Prostate gland (tissue), 2 donors: ENCODE measurements around the gene UST. TPM values are rescaled to one million over a fixed set of nuclear protein-coding genes. Genes with fewer than 3 reads are reported as not detected.

Experiments
- DNase-seq: peaks from one replicate; pipeline ENCODE4 v3.0.0-alpha.2; 2019; ENCODE audit warnings: low spot score
- H3K27ac ChIP-seq, 2 donors: fragments of 200-600 bp; sonication (generic); 2 replicates each; pipeline ENCODE4 v1.5.1; 2017 to 2019
- H3K27me3 ChIP-seq: fragments of 200-600 bp; sonication (generic); replicated peaks from 2 replicates; pipeline ENCODE4 v1.5.1; 2019; ENCODE audit not compliant: insufficient read depth
- H3K36me3 ChIP-seq, 2 donors: fragments of 200-600 bp; sonication (generic); 1 replicate in 1 of 2; 2 replicates in 1 of 2; pipeline versions ENCODE4 v1.5.1 to v1.8.1; 2017 to 2019
- H3K4me1 ChIP-seq: fragments of 200-600 bp; sonication (generic); replicated peaks from 2 replicates; pipeline ENCODE4 v1.5.1; 2019
- H3K4me3 ChIP-seq, 2 donors: fragments of 200-600 bp; sonication (generic); 2 replicates each; pipeline ENCODE4 v1.5.1; 2017 to 2019
- H3K9me3 ChIP-seq: fragments of 200-600 bp; sonication (generic); 2 replicates; pipeline ENCODE4 v1.5.1; 2017
- POLR2A ChIP-seq: fragments of 450-650 bp; IDR thresholded peaks from one replicate; pipeline ENCODE4 v1.6.1; 2016; ENCODE audit warnings: antibody characterized with exemption, mild to moderate bottlenecking
- POLR2AphosphoS5 ChIP-seq: sonication (generic); formaldehyde crosslinking; IDR thresholded peaks from one replicate; pipeline ENCODE4 v1.6.1; 2017; ENCODE audit warnings: antibody characterized with exemption
- WGBS: methylation state at CpG from one replicate; pipeline ENCODE4 v1.1.5; 2018; 5-methylcytosine and 5-hydroxymethylcytosine counted together
- intact Hi-C: fragments of 100-400 bp; cut with DNase I; formaldehyde crosslinking; loops from one replicate; pipeline ENCODE4 v1.14.2; 2022
- total RNA-seq, 2 donors: library from RNA; depleted of rRNA; stranded (reverse); fragments of >200 nt; gene quantifications; one replicate each; pipeline ENCODE4 v1.1.0, GENCODE V29; 2016
- TF ChIP-seq, protein P1 (sequence below), 4 experiments: fragments of 200-600 bp in 2 of 4; fragments of 450-650 bp in 2 of 4; sonication (generic) in 2 of 4; IDR thresholded peaks; 1 replicate in 3 of 4; 2 replicates in 1 of 4; pipeline ENCODE4 v1.5.1; 2016 to 2019; ENCODE audit warnings: antibody characterized with exemption in 4 of 4, mild to moderate bottlenecking in 2 of 4, moderate library complexity in 2 of 4

The UST gene
- total RNA-seq, 2 donors from 2014 or later, result 6.6 to 12.9 TPM

DNA sequence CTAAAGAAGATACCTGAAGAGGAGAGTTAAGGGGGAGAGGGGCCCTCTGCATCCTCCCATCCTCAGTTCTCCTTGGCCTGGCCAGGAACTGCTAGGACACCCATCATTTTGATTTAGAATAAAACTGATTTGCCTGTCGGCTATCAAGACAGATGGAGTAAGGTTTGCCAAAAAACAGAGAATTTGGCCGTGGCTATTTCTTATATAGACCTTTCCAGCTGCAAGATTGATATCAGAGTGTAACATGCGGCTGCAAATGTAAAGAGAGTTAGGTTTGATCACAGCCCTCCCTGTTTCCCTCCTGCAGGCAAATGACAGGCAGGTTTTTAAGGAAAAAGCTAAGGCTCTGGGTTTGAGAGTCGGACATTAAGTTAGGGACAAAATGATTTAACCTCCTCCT lies 344.1 kb downstream of the UST start:
- H3K4me3 ChIP-seq, result no peak overlapping the region
- no peaks in the 10 kb centered on the region for H3K27me3 ChIP-seq
- H3K9me3 ChIP-seq, result no peaks in the 10 kb centered on the region
- H3K27ac ChIP-seq, result no peak overlapping the region
- TF ChIP-seq, protein P1, sequence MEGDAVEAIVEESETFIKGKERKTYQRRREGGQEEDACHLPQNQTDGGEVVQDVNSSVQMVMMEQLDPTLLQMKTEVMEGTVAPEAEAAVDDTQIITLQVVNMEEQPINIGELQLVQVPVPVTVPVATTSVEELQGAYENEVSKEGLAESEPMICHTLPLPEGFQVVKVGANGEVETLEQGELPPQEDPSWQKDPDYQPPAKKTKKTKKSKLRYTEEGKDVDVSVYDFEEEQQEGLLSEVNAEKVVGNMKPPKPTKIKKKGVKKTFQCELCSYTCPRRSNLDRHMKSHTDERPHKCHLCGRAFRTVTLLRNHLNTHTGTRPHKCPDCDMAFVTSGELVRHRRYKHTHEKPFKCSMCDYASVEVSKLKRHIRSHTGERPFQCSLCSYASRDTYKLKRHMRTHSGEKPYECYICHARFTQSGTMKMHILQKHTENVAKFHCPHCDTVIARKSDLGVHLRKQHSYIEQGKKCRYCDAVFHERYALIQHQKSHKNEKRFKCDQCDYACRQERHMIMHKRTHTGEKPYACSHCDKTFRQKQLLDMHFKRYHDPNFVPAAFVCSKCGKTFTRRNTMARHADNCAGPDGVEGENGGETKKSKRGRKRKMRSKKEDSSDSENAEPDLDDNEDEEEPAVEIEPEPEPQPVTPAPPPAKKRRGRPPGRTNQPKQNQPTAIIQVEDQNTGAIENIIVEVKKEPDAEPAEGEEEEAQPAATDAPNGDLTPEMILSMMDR (IDR thresholded peaks at IDR 0.05), result no peak
- TF ChIP-seq POLR2A (no peak), POLR2AphosphoS5 (no peak)
- H3K36me3 ChIP-seq, result no peaks in the 10 kb centered on the region
- peaks cover 19% of the 10 kb centered on the region for H3K4me1 ChIP-seq
- 50% methylated on average over 4 of the region's 4 CpGs for WGBS
- DNase-seq, result no peak
- intact Hi-C loops, result no loop called here

DNA sequence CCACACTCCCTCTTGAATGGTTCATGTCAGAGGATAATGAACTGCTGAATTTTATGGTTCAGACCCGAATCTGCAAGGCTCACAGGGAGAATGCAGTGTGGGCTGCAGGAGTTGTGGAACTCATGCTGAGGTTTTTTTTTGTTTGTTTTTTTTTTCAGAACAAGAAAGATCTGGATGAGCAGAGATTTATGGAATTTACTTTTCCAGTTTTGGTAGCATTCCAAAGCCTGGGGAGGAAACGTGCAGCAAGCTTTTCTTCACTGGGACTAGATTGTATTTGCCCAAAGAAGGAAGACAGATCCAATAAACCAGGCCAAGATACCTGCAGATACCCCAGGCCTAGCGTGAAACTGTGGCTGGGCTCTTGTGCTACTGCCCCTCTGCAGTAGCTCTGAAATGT lies 346.8 kb downstream of the UST start:
- intact Hi-C loops, result no loop called here
- peak overlapping the region; percentile 7 to 26 for H3K27ac ChIP-seq
- peaks cover 19% of the 10 kb centered on the region for H3K4me1 ChIP-seq
- no peak for DNase-seq
- no peaks in the 10 kb centered on the region for H3K36me3 ChIP-seq
- no peaks in the 10 kb centered on the region for H3K27me3 ChIP-seq
- H3K9me3 ChIP-seq, result no peaks in the 10 kb centered on the region
- TF ChIP-seq, protein P1 (IDR thresholded peaks at IDR 0.05), result no peak
- peak; percentile 60 for TF ChIP-seq POLR2AphosphoS5
- no peak overlapping the region for H3K4me3 ChIP-seq
- 23% methylated on average over 3 of the region's 3 CpGs for WGBS

DNA sequence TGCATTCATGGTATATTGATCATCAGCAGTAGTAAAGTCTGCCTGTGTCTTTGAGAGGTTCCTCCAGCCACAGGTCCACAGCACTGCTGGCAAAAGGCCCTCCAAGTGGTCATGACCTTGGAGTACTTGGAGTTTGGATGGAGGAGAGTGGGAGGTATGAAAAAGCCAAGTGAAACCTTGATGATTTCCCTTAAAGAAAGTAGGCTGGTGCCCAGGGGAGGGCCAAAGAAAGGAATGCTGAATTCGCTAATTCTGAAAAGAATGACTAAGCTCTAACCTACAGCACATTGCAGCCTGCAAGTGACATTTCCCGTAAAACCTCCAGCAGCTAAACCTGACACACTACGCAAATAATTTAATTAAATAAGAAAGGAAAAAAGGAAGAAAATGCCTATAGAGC lies 347.3 kb downstream of the UST start:
- no peak for DNase-seq
- H3K36me3 ChIP-seq, result no peaks in the 10 kb centered on the region
- WGBS, result 86% methylated on average over 3 of the region's 3 CpGs
- H3K4me1 ChIP-seq, result peaks cover 19% of the 10 kb centered on the region
- H3K4me3 ChIP-seq, result no peak overlapping the region
- TF ChIP-seq POLR2AphosphoS5, result no peak
- TF ChIP-seq, protein P1 (IDR thresholded peaks at IDR 0.05), result no peak
- no peak for TF ChIP-seq POLR2A
- H3K9me3 ChIP-seq, result no peaks in the 10 kb centered on the region
- H3K27ac ChIP-seq, result peak overlapping the region in 1 of 2 donors; percentile 26
- no peaks in the 10 kb centered on the region for H3K27me3 ChIP-seq
- intact Hi-C loops, result no loop called here

DNA sequence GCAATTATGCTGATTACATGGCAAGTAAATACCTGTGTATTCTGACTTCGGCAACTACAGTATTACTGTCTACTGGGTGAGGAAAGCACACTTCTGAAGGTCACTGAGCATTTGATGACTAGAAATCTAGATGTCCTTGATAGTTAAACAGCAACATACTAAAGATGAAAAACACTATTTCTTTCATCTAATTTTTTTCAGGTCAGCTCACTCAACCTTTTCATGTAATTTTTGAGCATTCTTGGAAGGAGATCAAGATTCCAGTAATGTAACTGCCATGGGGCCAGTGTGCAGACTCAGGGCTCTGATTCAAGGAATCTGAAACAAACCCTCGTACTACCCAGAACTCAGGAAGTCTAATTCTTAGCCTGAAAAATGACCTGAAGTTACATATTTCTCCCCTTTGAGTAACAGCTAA lies 348.1 kb downstream of the UST start:
- WGBS, result 32% methylated on average over 2 of the region's 2 CpGs

DNA sequence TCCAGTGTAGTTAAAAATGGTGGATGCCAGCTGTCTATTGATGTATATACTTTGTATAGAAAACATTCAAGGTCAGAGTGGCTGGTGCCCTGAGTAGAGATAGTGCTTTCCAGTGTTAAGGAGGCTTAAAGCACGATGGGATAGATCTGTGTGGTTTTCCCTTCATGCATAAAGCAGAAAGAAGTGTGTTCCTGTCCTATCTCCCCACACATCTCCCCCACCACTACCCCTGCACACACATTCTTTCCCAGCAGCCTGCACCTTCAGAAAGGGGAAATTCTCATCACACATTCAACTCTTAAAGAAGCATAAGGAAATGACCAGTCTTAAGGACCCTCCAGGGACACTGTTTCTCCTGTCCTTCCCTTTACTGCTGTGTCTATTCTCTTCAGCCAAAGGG lies 349.0 kb downstream of the UST start:
- no peaks in the 10 kb centered on the region for H3K27me3 ChIP-seq
- no peak for TF ChIP-seq POLR2A
- no peak for TF ChIP-seq POLR2AphosphoS5
- TF ChIP-seq, protein P1 (IDR thresholded peaks at IDR 0.05), result no peak
- H3K4me1 ChIP-seq, result peaks cover 19% of the 10 kb centered on the region
- no peak for DNase-seq
- 73% methylated on average over 1 of the region's 1 CpG for WGBS
- no peaks in the 10 kb centered on the region for H3K36me3 ChIP-seq
- H3K9me3 ChIP-seq, result no peaks in the 10 kb centered on the region
- intact Hi-C loops, result loop anchor here (5.0 kb wide), 1 partner anchor 71 kb away; no protein-coding TSS in a partner anchor
- no peak overlapping the region for H3K27ac ChIP-seq
- H3K4me3 ChIP-seq, result no peak overlapping the region

More for the DNA sequence above, 348.1 kb downstream of the UST start:
- no peak for DNase-seq
- H3K36me3 ChIP-seq, result no peaks in the 10 kb centered on the region
- no peaks in the 10 kb centered on the region for H3K27me3 ChIP-seq
- peaks cover 19% of the 10 kb centered on the region for H3K4me1 ChIP-seq
- H3K27ac ChIP-seq, result no peak overlapping the region
- intact Hi-C loops, result loop anchor here (5.0 kb wide), 1 partner anchor 72 kb away; no protein-coding TSS in a partner anchor
- H3K4me3 ChIP-seq, result no peak overlapping the region
- H3K9me3 ChIP-seq, result no peaks in the 10 kb centered on the region
- TF ChIP-seq POLR2A, result no peak
- TF ChIP-seq, protein P1 (IDR thresholded peaks at IDR 0.05), result no peak
- TF ChIP-seq POLR2AphosphoS5, result no peak
